ENCODE data around the gene TMEM92.
"Not testable (repeated sequence)": the region's sequence is repeated elsewhere in the genome, so short reads cannot be mapped to it uniquely, and the experiment has no call there.

The TMEM92 gene

GRCh38 chr17:50301891-50302584, 27.8 kb downstream of the TMEM92 start:
- no peak for DNase-seq

- no peak for DNase-seq
These were observed 28.8 kb downstream of the TMEM92 start for GRCh38 chr17:50303051-50303450.

- no peak for DNase-seq
These were observed 29.3 kb downstream of the TMEM92 start for GRCh38 chr17:50303596-50303995.

GRCh38 chr17:50304781-50305404, 30.6 kb downstream of the TMEM92 start:
- peak; percentile 43 for DNase-seq

- no peak for DNase-seq
These were observed 33.4 kb downstream of the TMEM92 start for GRCh38 chr17:50307654-50308053.

- DNase-seq: peak; percentile 28
These were observed 34.4 kb downstream of the TMEM92 start for GRCh38 chr17:50308666-50309065.

- no peak for DNase-seq
These were observed 36.3 kb downstream of the TMEM92 start for GRCh38 chr17:50310455-50311111.

- DNase-seq: no peak
These were observed 36.8 kb downstream of the TMEM92 start for GRCh38 chr17:50311112-50311460.

- DNase-seq: no peak
These were observed 37.2 kb downstream of the TMEM92 start for GRCh38 chr17:50311483-50311882.

GRCh38 chr17:50312308-50312707, 38.0 kb downstream of the TMEM92 start:
- DNase-seq: no peak

GRCh38 chr17:50314456-50315011, 40.3 kb downstream of the TMEM92 start:
- DNase-seq: no peak

- no peak for DNase-seq
These were observed 41.8 kb downstream of the TMEM92 start for GRCh38 chr17:50316016-50316587.

GRCh38 chr17:50316660-50317059, 42.4 kb downstream of the TMEM92 start:
- not testable (repeated sequence) for DNase-seq

- no peak for DNase-seq
These were observed 42.9 kb downstream of the TMEM92 start for GRCh38 chr17:50317121-50317520.

- DNase-seq: no peak
These were observed 44.4 kb downstream of the TMEM92 start for GRCh38 chr17:50318501-50319285.

- no peak for DNase-seq
These were observed 45.2 kb downstream of the TMEM92 start for GRCh38 chr17:50319306-50320004.

- no peak for DNase-seq
These were observed 48.0 kb downstream of the TMEM92 start for GRCh38 chr17:50322271-50322670.

- no peak for DNase-seq
These were observed 48.8 kb downstream of the TMEM92 start for GRCh38 chr17:50323060-50323459.

- no peak for DNase-seq
These were observed 51.6 kb downstream of the TMEM92 start for GRCh38 chr17:50325906-50326305.

- DNase-seq: no peak
These were observed 52.6 kb downstream of the TMEM92 start for GRCh38 chr17:50326831-50327364.
